Aorta (tissue), 5 donors: Measurements from ENCODE around the gene EWSR1. TPM values are rescaled to one million over a fixed set of nuclear protein-coding genes. Genes with fewer than 3 reads are reported as not detected.

ENCODE experiments used
- ATAC-seq: fragments of 200-7000 bp; cut with Tn5 transposase; one replicate; pipeline ENCODE4 v1.9.1; 2022; ENCODE audit warnings: moderate library complexity; ENCODE audit not compliant: low FRiP score
- DNase-seq, 2 donors: peaks; one replicate each; pipeline ENCODE4 v3.0.0-alpha.2; 2020
- H3K27ac ChIP-seq, 2 donors: one replicate each; pipeline ENCODE4 v1.5.1; 2013; ENCODE audit warnings: low read length in 2 of 2, mild to moderate bottlenecking in 2 of 2, moderate library complexity in 2 of 2, control low read depth in 1 of 2, inconsistent platforms in 1 of 2, low read depth in 1 of 2
- H3K27me3 ChIP-seq, 2 donors: one replicate each; pipeline ENCODE4 v1.6.1; 2013; ENCODE audit warnings: control low read depth in 1 of 2, low read length in 1 of 2, mild to moderate bottlenecking in 1 of 2, moderate library complexity in 1 of 2; ENCODE audit not compliant: insufficient read depth in 2 of 2, control insufficient read depth in 1 of 2
- H3K36me3 ChIP-seq, 2 donors: one replicate each; pipeline ENCODE4 v1.6.1; 2013; ENCODE audit warnings: control low read depth in 1 of 2, low read length in 1 of 2, mild to moderate bottlenecking in 1 of 2; ENCODE audit not compliant: insufficient read depth in 2 of 2, control insufficient read depth in 1 of 2
- H3K4me1 ChIP-seq, 2 donors: one replicate each; pipeline ENCODE4 v1.6.1; 2013; ENCODE audit warnings: low read length in 2 of 2, control low read depth in 1 of 2, mild to moderate bottlenecking in 1 of 2, moderate library complexity in 1 of 2; ENCODE audit not compliant: insufficient read depth in 2 of 2, control insufficient read depth in 1 of 2
- H3K4me3 ChIP-seq, 2 donors: one replicate each; pipeline ENCODE4 v1.5.1; 2013; ENCODE audit warnings: low read length in 2 of 2, control low read depth in 1 of 2, mild to moderate bottlenecking in 1 of 2
- H3K9me3 ChIP-seq: one replicate; pipeline ENCODE4 v1.6.1; 2013; ENCODE audit warnings: mild to moderate bottlenecking, low read length; ENCODE audit not compliant: control insufficient read depth
- WGBS, 2 donors: extraction: QIAGEN DNeasy Blood & Tissue Kit; methylation state at CpG; one replicate each; pipeline ENCODE4 v1.1.7; 2013; 5-methylcytosine and 5-hydroxymethylcytosine counted together
- intact Hi-C, 2 donors: fragments of 100-400 bp; cut with DNase I; formaldehyde crosslinking; loops; one replicate each; pipeline versions ENCODE4 v1.14.2 to v1.15.0; 2022
- polyA plus RNA-seq, 2 donors: library from polyadenylated mRNA; stranded (reverse); fragments of 200-250 nt; gene quantifications; one replicate each; pipeline ENCODE4 v1.2.3, GENCODE V29; 2013
- total RNA-seq, 2 donors: library from RNA; stranded (reverse); fragmentation: NEBNext Ultra II Directional; extraction: Animal tissue kit (Norgen Biotek cat#: 25700); gene quantifications; one replicate each; pipeline ENCODE4 v1.2.1, GENCODE V29; 2021
- donor health status: healthy with polysubstance abuse.
- donor health status: Bipolar disorder and iron deficiency.
- donor health status: DM: no; HTN: no; CAD: no.
- donor health status: DM: no; HTN: no; CAD: no.
- donor health status: DM: yes; HTN: yes; CAD: no.

EWSR1 gene
- total and polyA plus RNA-seq, 4 donors: 74.8 to 207 (median 180) TPM

DNA sequence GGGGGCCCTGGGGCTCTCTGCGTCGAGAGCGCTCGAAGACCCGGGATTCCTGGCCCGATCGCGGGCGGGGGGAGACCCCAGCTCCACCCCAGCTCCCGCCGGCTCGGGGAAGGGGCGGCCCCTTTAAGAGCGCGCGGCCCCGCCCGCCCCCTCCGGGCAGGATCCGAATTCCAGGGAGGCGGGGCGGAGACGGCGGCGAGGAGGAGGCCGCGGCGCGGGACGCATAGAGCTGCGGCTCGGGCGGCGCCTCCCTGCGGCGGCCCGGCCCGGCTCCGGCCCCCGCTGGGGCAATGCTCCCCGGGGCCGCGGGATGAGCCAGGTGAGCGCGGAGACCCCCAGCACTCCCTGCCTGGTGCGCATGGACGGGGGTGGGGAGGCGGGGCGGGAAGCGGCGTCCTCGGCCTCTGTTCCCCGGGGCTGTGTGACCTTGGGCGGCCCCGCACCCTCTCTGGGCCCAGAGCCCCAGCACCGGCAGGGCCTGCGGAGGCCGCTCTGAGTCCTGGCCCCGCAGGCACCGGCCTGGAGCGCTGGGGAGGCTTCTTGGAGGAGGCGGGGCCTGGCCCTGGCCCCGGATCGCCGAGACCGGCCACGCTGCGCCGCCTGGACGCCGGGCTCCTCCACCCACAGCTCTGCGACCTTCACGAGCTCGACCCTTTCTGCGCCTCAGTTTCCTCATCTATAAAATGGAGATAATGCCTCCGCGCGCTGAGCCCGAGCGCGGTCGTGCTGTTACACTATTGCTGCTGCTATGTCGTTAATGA, 38.9 kb downstream of the EWSR1 start:
- peak overlapping the region in 1 of 2 donors; percentile 61 for H3K27ac ChIP-seq
- DNase-seq (peak; percentile 88 to 95), ATAC-seq (peak; percentile 79)
- H3K4me3 ChIP-seq: peak overlapping the region; percentile 77 to 92
- no peaks in the 10 kb centered on the region for H3K36me3 ChIP-seq
- WGBS, 2 donors: 2% methylated on average over 40 to 83 of the region's 83 CpGs
- no peaks in the 10 kb centered on the region for H3K27me3 ChIP-seq
- no peaks in the 10 kb centered on the region for H3K4me1 ChIP-seq
- intact Hi-C loops: loop anchor here (2.0 to 5.0 kb wide), 3 partner anchors 38 to 50 kb away; partner anchors contain the start of genes EWSR1 (in 2 of the 2) and RHBDD3 (in 1 of the 2)
- no peaks in the 10 kb centered on the region for H3K9me3 ChIP-seq

DNA sequence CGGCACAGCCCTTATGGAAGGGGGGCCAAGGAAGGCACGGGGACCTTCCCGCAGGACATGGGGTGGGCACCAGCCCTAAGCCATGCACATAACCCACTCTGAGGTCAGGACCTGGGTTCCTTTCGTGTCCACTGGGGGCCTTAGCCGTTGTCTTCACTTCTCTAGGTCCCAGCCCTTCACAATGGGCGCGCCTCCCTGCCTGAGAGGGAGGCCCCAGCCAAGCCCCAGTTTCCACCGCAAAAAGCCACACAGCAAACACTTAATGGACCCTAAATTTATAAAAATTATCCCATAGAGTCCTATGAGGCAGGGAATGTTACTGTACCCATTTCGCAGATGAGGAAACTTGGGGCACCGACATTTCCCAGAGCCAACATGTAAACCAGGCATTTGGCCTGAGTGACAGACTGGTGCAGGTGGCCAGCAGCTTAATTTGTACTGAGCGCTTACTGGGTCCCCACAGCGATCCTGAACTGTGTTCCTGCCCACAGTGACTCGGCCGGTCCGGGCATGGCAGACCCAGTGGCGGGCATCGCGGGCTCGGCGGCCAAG, 39.6 kb downstream of the EWSR1 start:
- H3K4me3 ChIP-seq: peak overlapping the region; percentile 77 to 92
- DNase-seq (no peak), ATAC-seq (no peak)
- H3K9me3 ChIP-seq: no peaks in the 10 kb centered on the region
- WGBS, 2 donors: 55 to 64% methylated on average over 20 of the region's 20 CpGs
- H3K27me3 ChIP-seq: no peaks in the 10 kb centered on the region
- H3K4me1 ChIP-seq: no peaks in the 10 kb centered on the region
- H3K27ac ChIP-seq: peak overlapping the region in 1 of 2 donors; percentile 62
- intact Hi-C loops: loop anchor here (2.0 to 5.0 kb wide), 3 partner anchors 39 to 50 kb away; partner anchors contain the start of genes EWSR1 (in 2 of the 2) and RHBDD3 (in 1 of the 2)
- no peaks in the 10 kb centered on the region for H3K36me3 ChIP-seq

DNA sequence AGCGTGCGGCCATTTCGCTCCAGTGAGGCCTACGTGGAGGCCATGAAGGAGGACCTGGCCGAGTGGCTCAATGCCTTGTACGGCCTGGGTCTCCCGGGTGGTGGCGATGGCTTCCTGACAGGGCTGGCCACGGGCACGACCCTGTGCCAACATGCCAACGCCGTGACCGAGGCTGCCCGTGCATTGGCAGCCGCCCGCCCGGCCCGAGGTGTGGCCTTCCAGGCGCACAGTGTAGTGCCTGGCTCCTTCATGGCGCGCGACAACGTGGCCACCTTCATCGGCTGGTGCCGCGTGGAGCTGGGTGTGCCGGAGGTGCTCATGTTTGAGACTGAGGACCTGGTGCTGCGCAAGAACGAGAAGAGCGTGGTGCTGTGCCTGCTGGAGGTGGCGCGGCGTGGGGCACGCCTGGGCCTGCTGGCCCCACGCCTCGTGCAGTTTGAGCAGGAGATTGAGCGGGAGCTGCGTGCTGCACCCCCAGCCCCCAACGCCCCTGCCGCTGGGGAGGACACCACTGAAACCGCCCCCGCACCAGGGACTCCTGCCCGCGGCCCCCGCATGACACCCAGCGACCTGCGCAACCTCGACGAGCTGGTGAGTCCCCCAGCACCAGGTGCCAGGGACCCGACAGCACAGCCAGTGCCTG, 40.2 kb downstream of the EWSR1 start:
- H3K27me3 ChIP-seq: no peaks in the 10 kb centered on the region
- peak overlapping the region in 1 of 2 donors; percentile 62 for H3K27ac ChIP-seq

DNA sequence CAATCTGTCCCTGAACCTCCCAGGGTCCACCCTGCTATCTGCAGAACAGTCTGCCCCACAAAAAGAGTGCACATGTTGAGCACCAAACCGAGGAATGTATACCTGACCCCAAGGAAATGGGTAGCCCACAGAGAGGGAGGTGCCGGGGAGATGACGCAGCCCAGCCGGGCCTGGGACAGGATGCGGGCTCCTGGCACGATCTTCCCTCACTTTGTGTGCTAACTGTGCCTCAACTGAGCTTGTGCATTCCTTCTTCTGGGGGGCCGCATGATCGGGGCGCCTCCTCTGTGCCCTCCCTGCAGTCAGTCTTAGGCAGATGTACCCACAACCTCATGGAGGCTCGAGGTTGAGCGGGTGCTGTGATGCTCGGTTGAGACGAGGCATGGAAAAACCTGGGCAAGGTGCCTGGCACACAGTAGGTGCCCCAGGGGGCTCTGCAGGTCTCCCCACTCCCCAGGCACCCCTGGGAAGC, 40.8 kb downstream of the EWSR1 start:
- 31 to 39% methylated on average over 13 of the region's 13 CpGs for WGBS, 2 donors
- intact Hi-C loops: loop anchor here (5.0 kb wide), 2 partner anchors 42 to 48 kb away; partner anchors contain the start of genes EWSR1 (in 1 of the 2) and RHBDD3 (in 1 of the 2)
- peak overlapping the region in 1 of 2 donors; percentile 62 for H3K27ac ChIP-seq
- DNase-seq (peak in 1 of 2 donors; percentile 58), ATAC-seq (no peak)
- no peaks in the 10 kb centered on the region for H3K36me3 ChIP-seq
- no peaks in the 10 kb centered on the region for H3K4me1 ChIP-seq
- H3K4me3 ChIP-seq: no peak overlapping the region
- no peaks in the 10 kb centered on the region for H3K9me3 ChIP-seq
- H3K27me3 ChIP-seq: no peaks in the 10 kb centered on the region

More for the DNA sequence above, 40.2 kb downstream of the EWSR1 start:
- ATAC-seq (no peak), DNase-seq (peak; percentile 56 to 77)
- Histone ChIP-seq H3K4me1 (no peaks in the 10 kb centered on the region), H3K4me3 (no peak overlapping the region), H3K36me3 (no peaks in the 10 kb centered on the region), H3K9me3 (no peaks in the 10 kb centered on the region)
- intact Hi-C loops: loop anchor here (5.0 kb wide), 2 partner anchors 41 to 49 kb away; partner anchors contain the start of genes EWSR1 (in 1 of the 2) and RHBDD3 (in 1 of the 2)
- 53 to 64% methylated on average over 50 of the region's 50 CpGs for WGBS, 2 donors

DNA sequence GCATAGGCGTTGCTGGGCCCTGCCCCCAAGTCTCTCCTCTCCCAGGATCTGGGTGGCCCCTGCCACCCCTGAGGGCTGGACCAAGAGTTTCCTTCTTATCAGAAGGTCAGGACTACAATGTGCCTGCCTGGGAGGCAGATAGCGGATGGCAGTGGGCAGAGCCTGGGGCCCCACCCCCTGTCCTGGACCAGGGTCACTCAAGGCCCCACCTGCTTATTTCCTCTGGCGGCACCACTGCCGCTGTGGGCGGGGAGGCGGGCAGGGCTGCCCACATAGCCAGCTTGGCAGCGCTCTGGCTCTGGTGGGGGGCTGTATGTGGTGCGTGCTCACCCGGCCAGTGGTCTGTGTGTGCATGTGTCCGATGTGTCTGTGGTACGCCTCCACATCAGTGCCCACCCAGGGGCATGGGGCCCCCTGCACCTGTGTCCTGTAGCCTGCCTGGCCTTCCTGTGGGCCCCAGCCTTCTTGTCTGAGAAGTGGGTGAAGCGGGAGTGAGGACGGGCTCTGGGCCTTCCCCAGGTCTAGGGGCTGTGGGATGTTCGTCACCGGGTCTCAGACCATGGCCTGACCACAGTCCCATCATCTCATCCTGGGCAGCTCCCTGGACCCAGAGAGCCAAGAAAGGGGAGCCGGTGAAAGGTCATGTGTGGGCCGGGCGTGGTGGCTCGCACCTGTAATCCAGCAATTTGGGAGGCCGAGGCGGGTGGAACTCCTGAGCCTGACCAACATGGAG, 41.4 kb downstream of the EWSR1 start:
- no peak for ATAC-seq
- peak; percentile 62 to 83 for DNase-seq
- no peaks in the 10 kb centered on the region for H3K9me3 ChIP-seq
- no peaks in the 10 kb centered on the region for H3K4me1 ChIP-seq
- 47 to 48% methylated on average over 21 of the region's 21 CpGs for WGBS, 2 donors
- intact Hi-C loops: loop anchor here (5.0 kb wide), 3 partner anchors 42 to 78 kb away; partner anchors contain the start of genes AP1B1 (in 1 of the 2), EWSR1 (in 1 of the 2) and RHBDD3 (in 1 of the 2)
- H3K4me3 ChIP-seq: no peak overlapping the region
- H3K36me3 ChIP-seq: no peaks in the 10 kb centered on the region
- H3K27me3 ChIP-seq: no peaks in the 10 kb centered on the region
- H3K27ac ChIP-seq: peak overlapping the region; percentile 16 to 69

DNA sequence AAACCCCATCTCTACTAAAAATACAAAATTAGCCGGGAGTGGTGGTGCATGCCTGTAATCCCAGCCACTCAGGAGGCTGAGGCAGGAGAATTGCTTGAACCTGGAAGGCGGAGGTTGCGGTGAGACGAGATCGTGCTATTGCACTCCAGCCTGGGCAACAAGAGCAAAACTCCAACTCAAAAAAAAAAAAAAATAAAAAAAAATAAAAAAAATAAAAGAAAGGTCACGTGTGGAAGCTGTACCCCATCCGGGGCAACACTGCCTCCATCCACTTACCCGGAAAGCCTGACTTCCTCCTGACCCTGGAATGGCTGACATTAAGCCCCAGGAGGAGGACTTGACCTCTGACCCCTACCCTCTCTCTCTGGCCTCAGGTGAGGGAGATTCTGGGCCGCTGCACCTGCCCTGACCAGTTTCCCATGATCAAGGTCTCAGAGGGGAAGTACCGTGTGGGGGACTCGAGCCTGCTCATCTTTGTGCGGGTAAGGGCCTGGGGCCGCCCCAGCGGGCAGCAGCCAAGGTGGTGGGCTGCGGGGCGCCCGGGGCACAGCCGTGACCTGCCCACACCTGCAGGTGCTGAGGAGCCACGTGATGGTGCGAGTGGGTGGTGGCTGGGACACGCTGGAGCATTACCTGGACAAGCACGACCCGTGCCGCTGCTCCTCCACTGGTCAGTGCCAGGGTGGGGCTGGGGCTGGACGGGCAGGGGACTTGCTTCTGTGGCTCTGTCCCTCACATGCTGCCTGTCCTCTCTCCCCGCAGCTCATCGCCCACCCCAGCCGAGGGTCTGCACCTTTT, 42.2 kb downstream of the EWSR1 start:
- Histone ChIP-seq H3K36me3 (no peaks in the 10 kb centered on the region), H3K27me3 (no peaks in the 10 kb centered on the region), H3K4me1 (no peaks in the 10 kb centered on the region), H3K4me3 (no peak overlapping the region), H3K27ac (peak overlapping the region in 1 of 2 donors; percentile 72), H3K9me3 (no peaks in the 10 kb centered on the region)
- intact Hi-C loops: loop anchor here in 1 of 2 donors (5.0 kb wide), 1 partner anchor 77 kb away; the partner anchor contains the start of gene AP1B1
- DNase-seq: peak in 1 of 2 donors; percentile 35
- ATAC-seq: peak; percentile 2
- 48 to 57% methylated on average over 27 to 28 of the region's 28 CpGs for WGBS, 2 donors

DNA sequence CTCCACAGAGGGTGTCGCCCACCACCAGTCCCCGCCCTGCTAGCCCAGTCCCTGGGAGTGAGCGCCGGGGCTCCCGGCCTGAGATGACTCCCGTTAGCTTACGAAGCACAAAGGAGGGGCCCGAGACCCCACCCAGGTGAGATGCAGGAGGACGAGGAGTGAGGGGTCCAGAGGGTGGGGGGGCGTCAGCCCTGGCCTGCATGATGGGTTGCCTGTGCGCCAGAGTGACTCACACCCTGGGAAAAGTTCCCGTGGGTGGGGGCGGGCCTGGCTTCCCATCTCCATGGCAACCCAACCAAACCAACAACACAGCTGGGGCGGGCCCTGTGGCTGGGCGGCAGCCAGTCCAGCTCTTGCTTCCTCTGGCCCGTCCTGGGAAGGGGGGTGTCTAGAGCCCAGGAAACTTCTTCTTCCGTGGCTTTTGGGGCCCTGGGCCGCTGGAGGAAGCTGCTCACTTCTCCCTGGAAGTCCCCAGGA, 42.8 kb downstream of the EWSR1 start:
- no peaks in the 10 kb centered on the region for H3K4me1 ChIP-seq

More for the DNA sequence above, 42.8 kb downstream of the EWSR1 start:
- ATAC-seq (peak; percentile 91), DNase-seq (peak; percentile 98)
- Histone ChIP-seq H3K27me3 (no peaks in the 10 kb centered on the region), H3K9me3 (no peaks in the 10 kb centered on the region), H3K36me3 (no peaks in the 10 kb centered on the region), H3K4me3 (no peak overlapping the region), H3K27ac (peak overlapping the region in 1 of 2 donors; percentile 72)
- intact Hi-C loops: loop anchor here in 1 of 2 donors (5.0 kb wide), 1 partner anchor 76 kb away; the partner anchor contains the start of gene AP1B1
- WGBS, 2 donors: 6 to 7% methylated on average over 16 to 18 of the region's 18 CpGs
